Thoracic aorta (tissue), 2 donors: ENCODE results near the gene KRT73. TPM values are rescaled to one million over a fixed set of nuclear protein-coding genes. Genes with fewer than 3 reads are reported as not detected.

Experiments
- ATAC-seq: fragments of 150-250 bp; one replicate; pipeline ENCODE4 v1.8.0; 2017; ENCODE audit warnings: low read depth; ENCODE audit not compliant: insufficient number of reproducible peaks, low FRiP score
- DNase-seq: peaks from one replicate; pipeline ENCODE4 v3.0.0-alpha.2; 2020; ENCODE audit warnings: low spot score
- H3K27ac ChIP-seq, 2 donors: fragments of 200-600 bp; sonication (generic); 1 replicate in 1 of 2; 2 replicates in 1 of 2; pipeline ENCODE4 v1.5.1; 2016; ENCODE audit warnings: mild to moderate bottlenecking in 2 of 2, moderate library complexity in 2 of 2
- H3K27me3 ChIP-seq: fragments of 200-600 bp; sonication (generic); replicated peaks from 2 replicates; pipeline ENCODE4 v1.6.0; 2016; ENCODE audit warnings: mild to moderate bottlenecking; ENCODE audit not compliant: insufficient read depth
- H3K36me3 ChIP-seq: fragments of 200-600 bp; sonication (generic); one replicate; pipeline ENCODE4 v1.5.1; 2016
- H3K4me1 ChIP-seq, 2 donors: fragments of 200-600 bp; sonication (generic); 1 replicate in 1 of 2; 2 replicates in 1 of 2; pipeline versions ENCODE4 v1.5.1 to v1.6.0; 2016; ENCODE audit warnings: low read depth in 2 of 2, mild to moderate bottlenecking in 1 of 2; ENCODE audit not compliant: control insufficient read depth in 1 of 2
- H3K4me3 ChIP-seq: fragments of 200-600 bp; sonication (generic); 2 replicates; pipeline ENCODE4 v1.5.1; 2016; ENCODE audit warnings: mild to moderate bottlenecking
- H3K9me3 ChIP-seq: fragments of 200-600 bp; sonication (generic); 2 replicates; pipeline ENCODE4 v1.5.1; 2016
- CTCF ChIP-seq: fragments of 200-600 bp; sonication (generic); IDR thresholded peaks from one replicate; pipeline ENCODE4 v1.5.1; 2019; ENCODE audit warnings: antibody characterized with exemption
- total RNA-seq, 2 donors: library from RNA; depleted of rRNA; stranded (reverse); fragments of >200 nt; gene quantifications; one replicate each; pipeline versions ENCODE4 v1.1.0 to v1.2.3, GENCODE V29; 2016

The KRT73 gene
- total RNA-seq, 2 donors from 2014 or later = not detected

GRCh38 chr12:52662918-52663229 is 44.5 kb upstream of the KRT73 start:
- Histone ChIP-seq H3K4me3 (no peak overlapping the region), H3K9me3 (no peaks in the 10 kb centered on the region), H3K27ac (no peak overlapping the region), H3K4me1 (no peaks in the 10 kb centered on the region), H3K27me3 (no peaks in the 10 kb centered on the region), H3K36me3 (no peaks in the 10 kb centered on the region)
- DNase-seq (no peak), ATAC-seq (no peak)
- TF ChIP-seq CTCF = no peak

GRCh38 chr12:52662093-52662917 is 43.9 kb upstream of the KRT73 start:
- Histone ChIP-seq H3K36me3 (no peaks in the 10 kb centered on the region), H3K27me3 (no peaks in the 10 kb centered on the region), H3K4me1 (no peaks in the 10 kb centered on the region), H3K27ac (no peak overlapping the region), H3K4me3 (no peak overlapping the region), H3K9me3 (no peaks in the 10 kb centered on the region)
- no peak for ATAC-seq
- TF ChIP-seq CTCF = no peak
- no peak for DNase-seq

GRCh38 chr12:52661668-52662067 is 43.3 kb upstream of the KRT73 start:
- Histone ChIP-seq H3K4me1 (no peaks in the 10 kb centered on the region), H3K9me3 (no peaks in the 10 kb centered on the region), H3K4me3 (no peak overlapping the region), H3K27me3 (no peaks in the 10 kb centered on the region), H3K36me3 (no peaks in the 10 kb centered on the region), H3K27ac (no peak overlapping the region)
- DNase-seq (no peak), ATAC-seq (no peak)
- no peak for TF ChIP-seq CTCF

- TF ChIP-seq CTCF = no peak
- ATAC-seq (no peak), DNase-seq (no peak)
- no peaks in the 10 kb centered on the region for H3K27me3 ChIP-seq
- H3K9me3 ChIP-seq = no peaks in the 10 kb centered on the region
- no peaks in the 10 kb centered on the region for H3K36me3 ChIP-seq
- no peaks in the 10 kb centered on the region for H3K4me1 ChIP-seq
- H3K27ac ChIP-seq = no peak overlapping the region
- no peak overlapping the region for H3K4me3 ChIP-seq
Observed at GRCh38 chr12:52660934-52661499, 42.7 kb upstream of the KRT73 start.

GRCh38 chr12:52659951-52660350 is 41.6 kb upstream of the KRT73 start:
- no peak for ATAC-seq
- Histone ChIP-seq H3K27me3 (no peaks in the 10 kb centered on the region), H3K9me3 (no peaks in the 10 kb centered on the region), H3K36me3 (no peaks in the 10 kb centered on the region), H3K4me3 (no peak overlapping the region), H3K27ac (no peak overlapping the region), H3K4me1 (no peaks in the 10 kb centered on the region)
- TF ChIP-seq CTCF = no peak
- DNase-seq = no peak
